Prostate gland (tissue), 2 donors: ENCODE measurements around the gene GRM8.

Source experiments
- POLR2A ChIP-seq: fragments of 450-650 bp; IDR thresholded peaks from one replicate; pipeline ENCODE4 v1.6.1; 2016; ENCODE audit warnings: antibody characterized with exemption, mild to moderate bottlenecking
- POLR2AphosphoS5 ChIP-seq: sonication (generic); formaldehyde crosslinking; IDR thresholded peaks from one replicate; pipeline ENCODE4 v1.6.1; 2017; ENCODE audit warnings: antibody characterized with exemption
- TF ChIP-seq, protein P1 (sequence below), 4 experiments: fragments of 200-600 bp in 2 of 4; fragments of 450-650 bp in 2 of 4; sonication (generic) in 2 of 4; IDR thresholded peaks; 1 replicate in 3 of 4; 2 replicates in 1 of 4; pipeline ENCODE4 v1.5.1; 2016 to 2019; ENCODE audit warnings: antibody characterized with exemption in 4 of 4, mild to moderate bottlenecking in 2 of 4, moderate library complexity in 2 of 4

DNA sequence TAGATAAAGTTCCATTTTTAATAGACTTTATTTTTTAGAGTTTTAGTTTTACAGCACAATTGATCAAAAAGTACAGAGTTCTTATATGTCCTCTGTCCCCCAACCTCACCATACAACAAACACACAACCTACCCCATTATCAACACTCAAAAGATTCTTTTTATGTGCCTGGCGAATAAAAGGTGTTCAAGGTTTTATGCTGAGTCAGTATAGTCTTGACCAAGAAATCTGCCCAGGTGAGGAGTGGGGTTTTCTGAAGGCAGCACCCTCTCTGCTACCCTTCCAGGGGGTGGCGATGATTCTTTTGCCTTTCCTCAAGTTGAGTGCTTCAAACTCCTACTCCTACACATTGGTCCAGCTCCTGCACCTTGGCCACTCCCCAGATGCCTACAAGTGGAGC lies 222.9 kb downstream of the GRM8 start:
- TF ChIP-seq, protein P1, sequence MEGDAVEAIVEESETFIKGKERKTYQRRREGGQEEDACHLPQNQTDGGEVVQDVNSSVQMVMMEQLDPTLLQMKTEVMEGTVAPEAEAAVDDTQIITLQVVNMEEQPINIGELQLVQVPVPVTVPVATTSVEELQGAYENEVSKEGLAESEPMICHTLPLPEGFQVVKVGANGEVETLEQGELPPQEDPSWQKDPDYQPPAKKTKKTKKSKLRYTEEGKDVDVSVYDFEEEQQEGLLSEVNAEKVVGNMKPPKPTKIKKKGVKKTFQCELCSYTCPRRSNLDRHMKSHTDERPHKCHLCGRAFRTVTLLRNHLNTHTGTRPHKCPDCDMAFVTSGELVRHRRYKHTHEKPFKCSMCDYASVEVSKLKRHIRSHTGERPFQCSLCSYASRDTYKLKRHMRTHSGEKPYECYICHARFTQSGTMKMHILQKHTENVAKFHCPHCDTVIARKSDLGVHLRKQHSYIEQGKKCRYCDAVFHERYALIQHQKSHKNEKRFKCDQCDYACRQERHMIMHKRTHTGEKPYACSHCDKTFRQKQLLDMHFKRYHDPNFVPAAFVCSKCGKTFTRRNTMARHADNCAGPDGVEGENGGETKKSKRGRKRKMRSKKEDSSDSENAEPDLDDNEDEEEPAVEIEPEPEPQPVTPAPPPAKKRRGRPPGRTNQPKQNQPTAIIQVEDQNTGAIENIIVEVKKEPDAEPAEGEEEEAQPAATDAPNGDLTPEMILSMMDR (IDR thresholded peaks at IDR 0.05) = no peak
- TF ChIP-seq POLR2AphosphoS5 (no peak), POLR2A (no peak)
